Hepatocyte (in vitro differentiated cells): ENCODE measurements around the gene PRM3.

Source experiments
- EZH2 ChIP-seq: fragments of 200-600 bp; sonication (generic); IDR thresholded peaks from 2 replicates; pipeline ENCODE4 v1.6.1; 2016; ENCODE audit warnings: antibody characterized with exemption, mild to moderate bottlenecking, borderline replicate concordance
- EZH2phosphoT487 ChIP-seq: fragments of 200-600 bp; sonication (generic); IDR thresholded peaks from one replicate; pipeline ENCODE4 v1.6.1; 2018; ENCODE audit warnings: antibody characterized with exemption, mild to moderate bottlenecking, low read depth, moderate library complexity; ENCODE audit not compliant: unreplicated experiment, severe bottlenecking
- TF ChIP-seq, protein P1 (sequence below): fragments of 200-600 bp; sonication (generic); IDR thresholded peaks from 2 replicates; pipeline ENCODE4 v1.5.1; 2016; ENCODE audit warnings: antibody characterized with exemption, mild to moderate bottlenecking; ENCODE audit not compliant: poor library complexity

DNA sequence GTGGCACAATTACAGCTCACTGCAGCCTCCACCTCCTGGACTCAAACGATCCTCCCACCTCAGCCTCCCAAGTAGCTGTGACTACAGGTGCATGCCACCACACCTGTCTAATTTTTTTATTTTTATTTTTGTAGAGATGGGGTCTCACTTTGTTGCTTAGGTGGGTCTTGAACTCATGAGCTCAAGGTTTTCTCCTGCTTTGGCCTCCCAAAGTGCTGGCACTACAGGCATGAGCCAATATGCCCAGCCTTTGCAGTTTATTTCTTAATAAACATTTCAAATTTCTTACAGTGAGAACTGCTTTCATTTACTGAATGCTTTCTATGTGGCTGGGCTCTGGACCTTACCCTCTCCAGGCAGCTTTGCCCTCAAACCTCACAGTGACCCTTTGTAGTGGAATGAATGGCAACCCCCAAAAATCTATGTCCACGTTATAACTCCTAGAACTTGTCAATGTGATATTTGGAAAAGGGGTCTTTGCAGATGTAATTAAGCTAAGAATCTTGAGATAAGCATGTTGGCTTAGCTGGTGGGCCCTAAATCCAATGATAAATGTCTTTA, 2.7 kb downstream of the PRM3 start:
- TF ChIP-seq, protein P1, sequence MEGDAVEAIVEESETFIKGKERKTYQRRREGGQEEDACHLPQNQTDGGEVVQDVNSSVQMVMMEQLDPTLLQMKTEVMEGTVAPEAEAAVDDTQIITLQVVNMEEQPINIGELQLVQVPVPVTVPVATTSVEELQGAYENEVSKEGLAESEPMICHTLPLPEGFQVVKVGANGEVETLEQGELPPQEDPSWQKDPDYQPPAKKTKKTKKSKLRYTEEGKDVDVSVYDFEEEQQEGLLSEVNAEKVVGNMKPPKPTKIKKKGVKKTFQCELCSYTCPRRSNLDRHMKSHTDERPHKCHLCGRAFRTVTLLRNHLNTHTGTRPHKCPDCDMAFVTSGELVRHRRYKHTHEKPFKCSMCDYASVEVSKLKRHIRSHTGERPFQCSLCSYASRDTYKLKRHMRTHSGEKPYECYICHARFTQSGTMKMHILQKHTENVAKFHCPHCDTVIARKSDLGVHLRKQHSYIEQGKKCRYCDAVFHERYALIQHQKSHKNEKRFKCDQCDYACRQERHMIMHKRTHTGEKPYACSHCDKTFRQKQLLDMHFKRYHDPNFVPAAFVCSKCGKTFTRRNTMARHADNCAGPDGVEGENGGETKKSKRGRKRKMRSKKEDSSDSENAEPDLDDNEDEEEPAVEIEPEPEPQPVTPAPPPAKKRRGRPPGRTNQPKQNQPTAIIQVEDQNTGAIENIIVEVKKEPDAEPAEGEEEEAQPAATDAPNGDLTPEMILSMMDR: no peak
- no peak for TF ChIP-seq EZH2
- TF ChIP-seq EZH2phosphoT487: no peak
